GM21723 (cell line): ENCODE data around the gene CCL2.

ENCODE experiments used
- ATAC-seq: cut with Tn5 transposase; IDR thresholded peaks from one replicate; pipeline ENCODE4 v1.9.1; 2021; ENCODE audit warnings: mild to moderate bottlenecking, moderate library complexity; ENCODE audit not compliant: unreplicated experiment

The CCL2 gene

DNA sequence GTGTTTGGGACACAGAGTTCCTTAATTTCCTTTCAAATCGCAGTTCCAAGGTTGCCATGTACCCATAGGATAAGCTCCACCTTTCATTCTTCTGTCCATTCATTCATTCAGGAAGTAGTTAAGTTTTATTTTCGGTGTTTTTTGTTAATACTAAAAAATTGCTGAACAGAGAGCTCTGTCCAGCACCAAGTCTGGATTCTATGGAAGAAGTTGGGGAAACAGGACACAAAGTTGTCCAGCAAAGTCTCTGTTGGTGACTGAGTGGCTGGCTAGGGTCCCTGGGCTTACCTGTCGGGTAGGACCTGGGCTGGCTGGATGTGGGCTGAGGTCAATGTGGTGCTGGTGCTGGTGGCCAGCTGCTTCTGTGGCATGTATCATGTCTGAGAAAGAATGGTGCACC is 17.6 kb upstream of the CCL2 start:
- ATAC-seq = no peak

- ATAC-seq = no peak
These were observed 14.0 kb upstream of the CCL2 start for GRCh38 chr17:34241062-34241461.

DNA sequence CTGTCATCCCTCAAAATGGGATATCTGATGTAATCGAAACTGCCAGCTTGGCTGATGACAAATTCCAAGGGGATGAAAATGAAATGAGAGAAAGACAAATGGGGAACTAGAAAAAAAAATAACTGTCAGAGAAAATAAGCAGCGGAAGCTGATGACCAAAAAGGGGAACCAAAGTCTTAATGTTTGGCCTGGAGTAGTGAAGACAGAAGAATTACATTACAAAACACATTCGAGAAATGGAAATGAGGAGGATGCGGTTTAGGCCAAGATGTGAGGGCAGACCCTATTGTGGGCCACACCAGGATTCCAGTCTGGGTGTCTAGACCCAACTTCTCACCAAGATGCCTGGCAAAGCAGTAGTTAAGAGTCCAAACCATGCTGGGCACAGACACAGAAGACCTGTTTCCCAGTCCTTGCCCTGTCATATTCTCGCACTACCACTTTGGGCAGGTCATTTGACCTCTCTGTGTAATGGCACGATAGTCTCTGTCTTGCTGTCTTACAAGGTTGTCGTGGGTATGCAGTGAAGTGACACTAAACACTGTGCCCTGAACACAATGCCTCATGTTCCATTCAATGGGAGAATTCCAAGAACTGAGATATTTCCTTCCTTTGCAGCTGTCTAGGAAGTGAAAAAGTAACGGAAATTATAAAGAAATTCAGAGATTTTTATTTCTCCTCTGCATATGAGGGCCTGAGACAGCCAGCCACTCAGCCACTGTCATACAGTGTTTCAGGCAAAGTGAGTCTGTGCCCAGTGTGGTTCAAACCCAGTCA is 12.3 kb upstream of the CCL2 start:
- ATAC-seq = no peak

DNA sequence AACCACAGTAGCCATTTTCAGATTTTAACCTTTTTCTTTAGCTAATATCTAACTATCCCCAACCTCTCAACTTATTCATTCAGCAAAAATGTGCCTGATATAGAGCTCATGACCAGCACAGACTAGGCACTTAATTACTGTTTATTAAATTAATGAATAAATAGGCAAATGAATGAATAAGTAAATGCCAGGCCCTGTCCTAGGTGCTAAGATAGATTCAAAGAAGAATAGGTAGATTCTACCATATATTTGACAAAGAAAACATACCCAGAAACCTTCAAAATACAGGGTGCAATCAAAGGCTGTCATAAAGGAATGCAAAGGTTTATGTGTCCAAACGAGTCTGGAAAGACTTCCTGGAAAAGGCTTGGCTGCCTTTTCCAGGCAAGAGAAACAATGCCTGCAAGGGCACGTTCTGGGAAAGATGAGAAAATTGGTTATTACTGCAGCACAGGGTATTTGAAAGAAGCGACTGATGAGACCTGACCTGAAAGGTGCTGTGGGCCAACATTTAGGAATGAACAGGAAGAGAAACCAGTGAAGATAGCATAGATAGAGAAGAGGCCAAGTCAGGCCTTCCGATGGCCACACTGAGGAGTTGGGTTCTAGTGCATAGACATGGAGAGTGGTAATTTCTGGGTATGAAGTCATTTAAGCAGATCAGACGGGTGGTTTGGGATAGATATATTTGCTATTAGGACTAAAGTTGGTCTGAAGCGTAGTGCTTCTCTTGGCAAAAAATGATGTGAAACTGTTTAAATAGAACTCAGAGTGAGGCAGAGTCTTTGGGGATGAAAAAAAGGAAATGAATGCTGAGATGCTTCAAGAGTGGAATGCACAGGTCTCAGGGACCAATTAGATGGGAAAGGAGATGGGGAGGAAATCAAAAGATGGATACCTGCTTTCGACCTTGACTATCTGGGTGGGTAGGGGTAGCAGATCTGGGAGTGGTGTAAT is 11.4 kb upstream of the CCL2 start:
- no peak for ATAC-seq

DNA sequence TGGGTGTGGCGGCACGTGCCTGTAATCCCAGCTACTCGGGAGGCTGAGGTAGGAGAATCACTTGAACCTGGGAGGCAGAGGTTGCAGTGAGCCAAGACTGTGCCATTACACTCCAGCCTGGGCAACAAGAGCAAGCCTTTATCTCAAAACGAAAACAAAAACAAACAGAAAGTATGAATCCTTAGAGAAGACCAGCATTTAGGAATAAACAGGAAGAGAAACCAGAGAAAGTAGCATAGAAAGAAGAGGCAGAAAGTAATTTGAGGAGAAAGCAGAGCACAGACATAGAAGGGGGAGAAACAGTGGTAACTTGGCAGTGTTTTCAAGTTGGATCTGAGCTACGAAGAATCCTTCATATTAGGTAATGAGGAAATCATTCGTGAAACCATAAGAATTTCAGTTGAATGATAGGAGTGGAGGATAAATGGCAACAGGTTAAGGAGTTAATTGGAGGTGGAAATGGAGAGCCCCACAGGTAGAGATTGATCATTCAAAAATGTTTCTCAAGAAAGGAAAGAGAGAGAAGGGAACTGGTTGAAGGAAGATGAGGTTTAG is 9.7 kb upstream of the CCL2 start:
- no peak for ATAC-seq

- no peak for ATAC-seq
These were observed 8.6 kb upstream of the CCL2 start for GRCh38 chr17:34246446-34246845.

DNA sequence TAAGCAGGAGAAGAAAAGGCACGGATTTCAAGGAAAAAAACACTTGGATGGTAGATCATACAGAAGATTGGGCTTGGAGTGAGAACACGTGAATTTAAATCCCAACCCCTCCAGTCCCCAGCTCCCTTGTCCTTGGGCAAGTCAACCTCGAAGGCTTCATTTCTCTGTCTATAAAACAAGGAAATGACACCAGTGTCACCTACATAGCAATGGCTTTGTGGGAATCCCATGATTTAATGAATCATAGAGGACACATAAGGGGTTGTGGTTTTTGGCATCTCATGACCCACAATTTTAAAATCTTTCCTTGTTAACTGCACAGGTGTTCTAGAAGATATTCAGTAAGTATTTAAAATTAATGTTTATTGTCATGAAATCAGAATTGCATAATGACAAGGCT is 8.2 kb upstream of the CCL2 start:
- ATAC-seq = no peak

DNA sequence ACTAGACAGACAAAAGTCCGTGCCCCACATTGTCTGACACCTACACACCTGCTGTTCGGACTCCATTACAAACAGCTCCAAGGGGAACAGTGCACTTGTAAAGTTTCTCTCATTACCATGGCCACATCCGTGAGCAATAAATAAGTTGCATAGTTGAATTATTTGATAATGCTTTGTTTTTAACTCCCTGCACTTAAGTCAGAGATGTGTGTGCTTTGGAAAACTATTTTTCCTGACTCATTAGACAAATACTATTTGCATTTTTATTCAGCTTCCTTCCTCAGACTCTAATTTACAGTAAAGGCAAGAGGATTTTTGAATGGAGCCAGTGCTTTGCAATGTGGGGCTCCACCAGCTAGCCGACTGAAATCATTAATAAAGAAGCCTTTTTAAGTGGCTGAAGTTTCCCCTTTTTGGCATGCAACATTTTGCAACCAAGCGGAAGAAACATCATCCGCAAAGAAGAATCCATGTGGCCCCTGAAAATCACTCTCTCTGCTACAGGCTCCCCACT is 6.5 kb upstream of the CCL2 start:
- ATAC-seq = no peak

GRCh38 chr17:34249061-34249460 is 6.0 kb upstream of the CCL2 start:
- ATAC-seq = no peak

DNA sequence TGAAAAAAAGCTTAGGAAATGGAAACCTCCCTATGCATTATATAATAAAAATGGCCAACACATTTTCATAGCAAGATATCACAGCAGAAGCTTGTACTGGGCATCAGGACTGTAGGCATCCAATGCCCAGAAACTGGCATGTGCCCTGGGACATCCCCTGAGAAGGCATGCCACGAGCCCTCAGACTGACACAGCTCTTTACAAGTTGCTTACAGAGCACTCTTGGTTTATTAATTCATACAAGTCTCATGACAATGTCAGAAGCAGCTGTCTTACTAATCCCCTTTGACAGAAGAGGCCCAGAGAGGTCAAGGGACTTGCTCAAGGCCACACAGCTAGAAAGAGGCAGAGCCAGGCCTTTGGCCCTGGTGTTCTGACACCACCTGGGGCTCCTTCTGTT is 5.6 kb upstream of the CCL2 start:
- ATAC-seq = no peak

DNA sequence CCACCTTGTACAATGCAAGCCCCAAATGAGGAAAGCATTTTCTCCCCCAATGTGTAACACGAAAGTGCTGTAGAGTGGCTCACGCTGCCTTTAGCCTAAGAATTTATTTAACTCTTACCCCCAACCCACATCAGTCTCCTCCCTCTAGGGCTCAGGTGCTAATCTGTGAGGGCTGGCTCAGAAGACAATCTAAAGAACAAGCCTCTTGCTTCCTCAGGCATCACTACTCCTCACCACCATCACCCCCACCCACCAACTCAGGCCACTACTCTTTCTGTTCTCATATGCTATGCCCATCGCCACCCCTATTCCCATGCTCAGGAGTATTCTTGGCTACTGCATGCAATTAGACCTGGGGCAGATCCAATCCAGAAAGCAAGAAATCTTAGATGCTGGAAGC is 3.9 kb upstream of the CCL2 start:
- no peak for ATAC-seq

DNA sequence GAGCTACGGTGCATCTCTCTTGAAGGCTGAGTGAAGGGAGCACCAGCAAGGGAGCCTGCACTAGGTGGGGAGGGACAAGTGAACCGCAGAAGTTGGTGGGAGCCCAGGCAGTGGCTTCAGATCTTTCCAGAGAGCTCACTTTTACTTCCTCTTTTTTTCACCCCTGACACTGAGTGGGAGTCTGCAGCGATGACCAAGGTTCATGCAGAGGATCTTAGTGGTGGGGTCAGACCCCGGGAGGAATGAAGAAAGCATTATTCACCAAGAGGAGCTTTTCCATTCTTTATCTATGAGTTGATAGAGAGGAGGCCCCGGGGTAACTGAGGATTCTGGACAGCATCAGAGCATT is 3.0 kb upstream of the CCL2 start:
- ATAC-seq = no peak

DNA sequence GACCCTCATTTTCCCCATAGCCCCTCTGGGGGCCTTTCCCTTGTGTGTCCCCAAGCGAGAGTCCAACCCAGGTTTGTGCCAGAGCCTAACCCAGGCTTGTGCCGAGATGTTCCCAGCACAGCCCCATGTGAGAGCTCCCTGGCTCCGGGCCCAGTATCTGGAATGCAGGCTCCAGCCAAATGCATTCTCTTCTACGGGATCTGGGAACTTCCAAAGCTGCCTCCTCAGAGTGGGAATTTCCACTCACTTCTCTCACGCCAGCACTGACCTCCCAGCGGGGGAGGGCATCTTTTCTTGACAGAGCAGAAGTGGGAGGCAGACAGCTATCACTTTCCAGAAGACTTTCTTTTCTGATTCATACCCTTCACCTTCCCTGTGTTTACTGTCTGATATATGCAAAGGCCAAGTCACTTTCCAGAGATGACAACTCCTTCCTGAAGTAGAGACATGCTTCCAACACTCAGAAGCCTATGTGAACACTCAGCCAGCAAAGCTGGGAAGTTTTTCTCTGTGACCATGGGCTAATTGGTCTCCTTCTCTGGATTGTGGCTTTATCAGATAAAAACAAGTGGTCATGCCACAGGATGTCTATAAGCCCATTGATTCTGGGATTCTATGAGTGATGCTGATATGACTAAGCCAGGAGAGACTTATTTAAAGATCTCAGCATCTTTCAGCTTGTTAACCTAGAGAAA is 2.5 kb upstream of the CCL2 start:
- ATAC-seq = no peak

DNA sequence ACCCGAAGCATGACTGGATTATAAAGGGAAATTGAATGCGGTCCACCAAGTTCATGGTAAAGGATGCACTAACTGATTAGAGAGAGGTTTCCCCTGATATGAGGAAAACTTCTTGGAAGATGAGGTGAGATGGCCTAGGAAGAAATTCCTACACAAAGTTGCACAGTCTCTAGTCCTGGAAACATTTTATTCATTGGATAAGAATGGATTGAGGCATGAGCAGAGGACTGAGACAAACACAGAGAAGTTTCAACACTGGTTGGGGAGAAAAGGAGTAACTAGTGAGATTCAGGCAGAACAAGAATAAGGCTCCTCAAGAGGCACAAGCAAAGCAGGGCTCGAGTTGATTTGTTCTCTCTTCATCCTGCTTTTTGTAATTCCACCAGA is 2.0 kb upstream of the CCL2 start:
- ATAC-seq = no peak

DNA sequence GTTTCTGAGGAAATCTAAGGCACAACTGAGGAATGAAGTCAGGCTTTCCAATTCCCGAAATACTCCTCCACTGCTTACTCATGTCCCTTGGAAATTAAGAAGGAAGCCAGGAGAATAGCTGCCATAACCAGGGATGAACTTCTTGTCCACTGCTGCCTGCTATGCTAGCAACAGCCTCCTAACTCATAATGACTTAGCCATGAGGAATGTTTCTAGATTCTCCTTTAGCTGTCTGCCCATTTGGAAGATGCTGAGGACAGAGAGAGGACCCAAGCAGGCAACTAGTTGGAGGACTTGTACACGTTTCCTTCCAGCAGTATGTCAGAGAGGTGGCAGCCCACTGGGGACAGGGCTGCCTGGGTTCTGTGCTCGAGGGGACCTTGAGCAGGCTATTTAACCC is 939 bp upstream of the CCL2 start:
- ATAC-seq = no peak

DNA sequence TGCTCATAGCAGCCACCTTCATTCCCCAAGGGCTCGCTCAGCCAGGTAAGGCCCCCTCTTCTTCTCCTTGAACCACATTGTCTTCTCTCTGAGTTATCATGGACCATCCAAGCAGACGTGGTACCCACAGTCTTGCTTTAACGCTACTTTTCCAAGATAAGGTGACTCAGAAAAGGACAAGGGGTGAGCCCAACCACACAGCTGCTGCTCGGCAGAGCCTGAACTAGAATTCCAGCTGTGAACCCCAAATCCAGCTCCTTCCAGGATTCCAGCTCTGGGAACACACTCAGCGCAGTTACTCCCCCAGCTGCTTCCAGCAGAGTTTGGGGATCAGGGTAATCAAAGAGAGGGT is 272 bp downstream of the CCL2 start:
- no peak for ATAC-seq

DNA sequence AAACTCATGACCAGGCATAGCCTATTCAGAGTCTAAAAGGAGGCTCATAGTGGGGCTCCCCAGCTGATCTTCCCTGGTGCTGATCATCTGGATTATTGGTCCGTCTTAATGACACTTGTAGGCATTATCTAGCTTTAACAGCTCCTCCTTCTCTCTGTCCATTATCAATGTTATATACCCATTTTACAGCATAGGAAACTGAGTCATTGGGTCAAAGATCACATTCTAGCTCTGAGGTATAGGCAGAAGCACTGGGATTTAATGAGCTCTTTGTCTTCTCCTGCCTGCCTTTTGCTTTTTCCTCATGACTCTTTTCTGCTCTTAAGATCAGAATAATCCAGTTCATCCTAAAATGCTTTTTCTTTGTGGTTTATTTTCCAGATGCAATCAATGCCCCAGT is 756 bp downstream of the CCL2 start:
- ATAC-seq = no peak

- ATAC-seq = no peak
These were observed 2.4 kb downstream of the CCL2 start for GRCh38 chr17:34257299-34257985.

DNA sequence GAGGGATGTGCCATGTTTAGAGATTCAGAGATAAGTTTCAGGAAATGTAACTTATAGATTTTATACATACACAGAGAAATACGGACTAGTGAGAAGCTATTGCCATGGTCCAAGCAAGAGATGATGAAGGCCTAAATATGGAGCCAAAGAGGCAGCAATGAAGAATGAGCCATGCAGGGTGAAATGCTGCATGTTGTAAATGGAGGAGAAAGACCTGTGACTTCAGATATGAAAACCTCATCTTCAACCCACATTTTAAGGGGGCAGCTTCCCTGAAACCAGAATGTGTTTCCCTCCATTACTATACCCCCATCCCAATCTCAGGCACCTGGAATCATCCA is 2.9 kb downstream of the CCL2 start:
- ATAC-seq = no peak

GRCh38 chr17:34259146-34259545 is 4.1 kb downstream of the CCL2 start:
- no peak for ATAC-seq

DNA sequence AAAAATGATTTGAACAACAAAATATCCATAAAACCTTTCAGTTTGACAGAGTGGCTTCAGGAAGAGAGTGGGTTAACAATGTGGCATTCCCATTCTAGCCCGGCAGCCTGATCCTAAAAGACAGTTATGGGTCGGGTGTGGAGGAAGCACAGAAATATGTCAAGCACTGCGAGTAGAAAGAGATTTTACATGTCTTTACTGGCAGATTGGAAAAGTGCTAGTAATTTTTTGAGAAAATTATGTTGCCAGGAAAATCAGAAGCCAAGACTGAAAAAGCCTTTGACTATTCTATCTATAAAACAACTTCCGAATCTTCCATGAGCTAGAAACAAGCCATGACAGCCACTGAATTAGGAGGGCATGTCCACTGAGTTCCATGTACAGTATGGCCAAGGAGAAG is 5.8 kb downstream of the CCL2 start:
- ATAC-seq = no peak
